Left lung (tissue), 10 donors: ENCODE results near the gene BCAS3. TPM values are rescaled to one million over a fixed set of nuclear protein-coding genes. Genes with fewer than 3 reads are reported as not detected.

Source experiments
- ATAC-seq: fragments of 200-7000 bp; cut with Tn5 transposase; one replicate; pipeline ENCODE4 v1.9.1; 2020; ENCODE audit warnings: moderate library complexity
- DNase-seq, 4 donors: peaks; one replicate each; pipeline ENCODE4 v3.0.0-alpha.2; 2013 to 2020
- H3K27ac ChIP-seq, 2 donors: fragments of 200-600 bp; sonication (generic) in 1 of 2; one replicate each; pipeline versions ENCODE4 v1.5.0 to v1.8.0; 2020 to 2021
- H3K27me3 ChIP-seq, 2 donors: fragments of 200-600 bp; sonication (generic) in 1 of 2; one replicate each; pipeline versions ENCODE4 v1.5.0 to v1.8.0; 2020 to 2021
- H3K36me3 ChIP-seq, 2 donors: fragments of 200-600 bp; sonication (generic) in 1 of 2; one replicate each; pipeline versions ENCODE4 v1.5.0 to v1.8.0; 2020 to 2021
- H3K4me1 ChIP-seq, 2 donors: fragments of 200-600 bp; one replicate each; pipeline ENCODE4 v1.8.0; 2021
- H3K4me3 ChIP-seq, 2 donors: fragments of 200-600 bp; sonication (generic) in 1 of 2; one replicate each; pipeline versions ENCODE4 v1.5.0 to v1.8.0; 2020 to 2021; ENCODE audit warnings: mild to moderate bottlenecking in 1 of 2
- H3K9me3 ChIP-seq, 2 donors: fragments of 200-600 bp; sonication (generic) in 1 of 2; one replicate each; pipeline versions ENCODE4 v1.5.0 to v1.8.0; 2020 to 2021
- CTCF ChIP-seq, 2 donors: fragments of 200-600 bp; sonication (generic) in 1 of 2; IDR thresholded peaks; one replicate each; pipeline versions ENCODE4 v1.5.0 to v1.8.0; 2021; ENCODE audit warnings: antibody characterized with exemption in 2 of 2
- intact Hi-C, 2 donors: fragments of 100-400 bp; cut with DNase I; formaldehyde crosslinking; loops; one replicate each; pipeline versions ENCODE4 v1.11.2 to v1.14.2; 2022
- polyA plus RNA-seq, 6 donors: library from polyadenylated mRNA; unstranded; fragments of 120-200 nt; gene quantifications; one replicate each; pipeline ENCODE4 v1.2.1, GENCODE V29; 2013; ENCODE audit not compliant: insufficient read length in 6 of 6
- total RNA-seq, 2 donors: library from RNA; stranded (reverse); fragmentation: NEBNext Ultra II Directional; extraction: Animal tissue kit (Norgen Biotek cat#: 25700); gene quantifications; one replicate each; pipeline ENCODE4 v1.2.1, GENCODE V29; 2021
- donor health status: DM: no; HTN: yes; CAD: no.
- donor health status: DM: no; HTN: no; CAD: no.

Gene BCAS3
- total and polyA plus RNA-seq, 8 donors, result 21.2 to 29.6 (median 28.0) TPM

- H3K27ac ChIP-seq, result no peak overlapping the region
- no peaks in the 10 kb centered on the region for H3K4me1 ChIP-seq
- TF ChIP-seq CTCF (IDR thresholded peaks at IDR 0.05), result no peak
- no peak overlapping the region for H3K4me3 ChIP-seq
- DNase-seq (peak in 1 of 4 donors; percentile 43), ATAC-seq (no peak)
- no peaks in the 10 kb centered on the region for H3K36me3 ChIP-seq
- no peaks in the 10 kb centered on the region for H3K27me3 ChIP-seq
- H3K9me3 ChIP-seq, result no peaks in the 10 kb centered on the region
- intact Hi-C loops, result loop anchor here in 1 of 2 donors (10.0 kb wide), 1 partner anchor 658 kb away; no protein-coding TSS in a partner anchor
These were observed 705.4 kb downstream of the BCAS3 start for GRCh38 chr17:61382796-61383688.

- DNase-seq (peak in 1 of 4 donors; percentile 65), ATAC-seq (no peak)
- Histone ChIP-seq H3K4me3 (no peak overlapping the region), H3K27me3 (no peaks in the 10 kb centered on the region), H3K4me1 (no peaks in the 10 kb centered on the region), H3K27ac (no peak overlapping the region), H3K36me3 (no peaks in the 10 kb centered on the region), H3K9me3 (no peaks in the 10 kb centered on the region)
- no peak for TF ChIP-seq CTCF (IDR thresholded peaks at IDR 0.05)
- intact Hi-C loops, result loop anchor here in 1 of 2 donors (10.0 kb wide), 1 partner anchor 659 kb away; no protein-coding TSS in a partner anchor
These were observed 706.1 kb downstream of the BCAS3 start for GRCh38 chr17:61383689-61384201.

DNA sequence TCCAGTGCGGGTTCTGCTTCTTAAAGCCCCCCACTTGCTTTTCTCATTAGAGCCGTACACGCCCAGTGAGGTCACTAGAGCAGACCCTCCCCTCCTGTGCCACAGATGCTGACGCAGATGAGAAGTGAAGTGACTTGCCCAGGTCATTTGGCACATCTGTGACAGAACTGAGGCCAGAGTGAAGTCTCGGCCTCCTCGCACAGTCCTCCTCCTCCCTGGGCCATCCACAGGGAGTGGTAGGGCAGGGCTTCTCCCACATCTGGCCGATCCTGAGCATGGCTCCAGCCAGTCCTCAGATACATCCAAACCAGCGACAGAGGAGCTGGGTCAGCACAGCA, 706.7 kb downstream of the BCAS3 start:
- Histone ChIP-seq H3K4me1 (peaks cover 0 to under 1% of the 10 kb centered on the region in 2 donors), H3K27ac (no peak overlapping the region), H3K4me3 (no peak overlapping the region), H3K27me3 (no peaks in the 10 kb centered on the region), H3K9me3 (no peaks in the 10 kb centered on the region), H3K36me3 (no peaks in the 10 kb centered on the region)
- no peak for DNase-seq
- intact Hi-C loops, result loop anchor here in 1 of 2 donors (10.0 kb wide), 1 partner anchor 660 kb away; no protein-coding TSS in a partner anchor
- no peak for ATAC-seq
- TF ChIP-seq CTCF (IDR thresholded peaks at IDR 0.05), result no peak

- intact Hi-C loops, result loop anchor here in 1 of 2 donors (10.0 kb wide), 1 partner anchor 660 kb away; no protein-coding TSS in a partner anchor
- Histone ChIP-seq H3K9me3 (no peaks in the 10 kb centered on the region), H3K27me3 (no peaks in the 10 kb centered on the region), H3K36me3 (no peaks in the 10 kb centered on the region), H3K4me3 (no peak overlapping the region), H3K4me1 (peaks cover 0 to 7% of the 10 kb centered on the region in 2 donors), H3K27ac (no peak overlapping the region)
- DNase-seq (peak in 1 of 4 donors; percentile 53), ATAC-seq (no peak)
- TF ChIP-seq CTCF (IDR thresholded peaks at IDR 0.05), result no peak
These were observed 707.3 kb downstream of the BCAS3 start for GRCh38 chr17:61384692-61385576.
